ENCODE data around the gene FBF1.

- TF ChIP-seq POLR2A (IDR thresholded peaks at IDR 0.05; ENCODE audit: low read depth, low read length), result no peak
- TF ChIP-seq POLR2AphosphoS5 (IDR thresholded peaks at IDR 0.05; ENCODE audit: low read depth, low read length), result no peak
- no peak for TF ChIP-seq TAF1 (IDR thresholded peaks at IDR 0.05; ENCODE audit: borderline replicate concordance, low read depth, low read length)
Measured at GRCh38 chr17:75864448-75864871, 76.4 kb downstream of the FBF1 start.
